Spleen (tissue), 7 donors: Measurements from ENCODE around the gene PACRG.

Source experiments
- POLR2A ChIP-seq, 3 donors: fragments of 450-650 bp; IDR thresholded peaks; one replicate each; pipeline ENCODE4 v1.5.1; 2017; ENCODE audit warnings: antibody characterized with exemption in 3 of 3, mild to moderate bottlenecking in 1 of 3
- TF ChIP-seq, protein P1 (sequence below), 11 experiments: fragments of 200-600 bp in 7 of 11; fragments of 450-650 bp in 4 of 11; sonication (generic) in 4 of 11; IDR thresholded peaks in 8 of 11; conservative IDR thresholded peaks in 3 of 11; 1 replicate in 7 of 11; 2 replicates in 4 of 11; pipeline versions ENCODE4 v1.4.0 to v1.8.0; 2016 to 2021; ENCODE audit warnings: antibody characterized with exemption in 11 of 11, inconsistent platforms in 4 of 11, mild to moderate bottlenecking in 1 of 11
- donor health status: DM: no; HTN: no; CAD: no; lungs with moderate emphysema.
- donor health status: DM: no; HTN: no; CAD: no.
- donor health status: DM: no; HTN: no; CAD: no.

- no peak for TF ChIP-seq POLR2A (IDR thresholded peaks at IDR 0.05)
- TF ChIP-seq, protein P1, sequence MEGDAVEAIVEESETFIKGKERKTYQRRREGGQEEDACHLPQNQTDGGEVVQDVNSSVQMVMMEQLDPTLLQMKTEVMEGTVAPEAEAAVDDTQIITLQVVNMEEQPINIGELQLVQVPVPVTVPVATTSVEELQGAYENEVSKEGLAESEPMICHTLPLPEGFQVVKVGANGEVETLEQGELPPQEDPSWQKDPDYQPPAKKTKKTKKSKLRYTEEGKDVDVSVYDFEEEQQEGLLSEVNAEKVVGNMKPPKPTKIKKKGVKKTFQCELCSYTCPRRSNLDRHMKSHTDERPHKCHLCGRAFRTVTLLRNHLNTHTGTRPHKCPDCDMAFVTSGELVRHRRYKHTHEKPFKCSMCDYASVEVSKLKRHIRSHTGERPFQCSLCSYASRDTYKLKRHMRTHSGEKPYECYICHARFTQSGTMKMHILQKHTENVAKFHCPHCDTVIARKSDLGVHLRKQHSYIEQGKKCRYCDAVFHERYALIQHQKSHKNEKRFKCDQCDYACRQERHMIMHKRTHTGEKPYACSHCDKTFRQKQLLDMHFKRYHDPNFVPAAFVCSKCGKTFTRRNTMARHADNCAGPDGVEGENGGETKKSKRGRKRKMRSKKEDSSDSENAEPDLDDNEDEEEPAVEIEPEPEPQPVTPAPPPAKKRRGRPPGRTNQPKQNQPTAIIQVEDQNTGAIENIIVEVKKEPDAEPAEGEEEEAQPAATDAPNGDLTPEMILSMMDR (IDR thresholded peaks at IDR 0.05 in 8 of 11, conservative IDR thresholded peaks at IDR 0.05 in 3 of 11): no peak
Measured at GRCh38 chr6:163306000-163306399, 578.2 kb downstream of the PACRG start.
